ENCODE results near the gene DKK3.

The DKK3 gene

GRCh38 chr11:11992257-11993212, 15.9 kb downstream of the DKK3 start:
- H3K36me3 ChIP-seq (ENCODE audit: insufficient read depth, low read length), result no peaks in the 10 kb centered on the region
- H3K27me3 ChIP-seq (ENCODE audit: insufficient read depth, low read length, poor library complexity), result peaks cover 13% of the 10 kb centered on the region
- no peak for DNase-seq
- H2AFZ ChIP-seq (ENCODE audit: low read depth, low read length), result no peak overlapping the region
- ATAC-seq (ENCODE audit: insufficient read depth, low read depth), result no peak
- no peaks in the 10 kb centered on the region for H3K9me3 ChIP-seq (ENCODE audit: insufficient read depth, low read length, severe bottlenecking)
- no peaks in the 10 kb centered on the region for H3K4me1 ChIP-seq (ENCODE audit: insufficient read depth, low read length)
- TF ChIP-seq CTCF (IDR thresholded peaks at IDR 0.05; ENCODE audit: borderline replicate concordance, extremely low read depth, low read length, poor library complexity, severe bottlenecking) (no peak), EZH2 (IDR thresholded peaks at IDR 0.05; ENCODE audit: borderline replicate concordance, low read depth, low read length, severe bottlenecking) (no peak)
- H4K20me1 ChIP-seq (ENCODE audit: insufficient read depth, low read length), result no peaks in the 10 kb centered on the region
- no peak overlapping the region for H3K27ac ChIP-seq (ENCODE audit: low read length)
- H3K9ac ChIP-seq (ENCODE audit: low read depth, low read length), result no peak overlapping the region
- no peak overlapping the region for H3K4me3 ChIP-seq (ENCODE audit: low read depth in 1 of 2, low read length in 2 of 2)
- no peaks in the 10 kb centered on the region for H3K79me2 ChIP-seq (ENCODE audit: insufficient read depth, low read length)
- no peak overlapping the region for H3K4me2 ChIP-seq (ENCODE audit: insufficient read depth, low read length)

- no peak overlapping the region for H2AFZ ChIP-seq (ENCODE audit: low read depth, low read length)
- H3K4me2 ChIP-seq (ENCODE audit: insufficient read depth, low read length), result no peak overlapping the region
- H3K4me3 ChIP-seq (ENCODE audit: low read depth in 1 of 2, low read length in 2 of 2), result no peak overlapping the region
- H3K27ac ChIP-seq (ENCODE audit: low read length), result no peak overlapping the region
- ATAC-seq (ENCODE audit: insufficient read depth, low read depth) (no peak), DNase-seq (no peak)
- H3K9ac ChIP-seq (ENCODE audit: low read depth, low read length), result no peak overlapping the region
- no peaks in the 10 kb centered on the region for H4K20me1 ChIP-seq (ENCODE audit: insufficient read depth, low read length)
- no peaks in the 10 kb centered on the region for H3K36me3 ChIP-seq (ENCODE audit: insufficient read depth, low read length)
- TF ChIP-seq EZH2 (IDR thresholded peaks at IDR 0.05; ENCODE audit: borderline replicate concordance, low read depth, low read length, severe bottlenecking) (no peak), CTCF (IDR thresholded peaks at IDR 0.05; ENCODE audit: borderline replicate concordance, extremely low read depth, low read length, poor library complexity, severe bottlenecking) (no peak)
- peaks cover 10% of the 10 kb centered on the region for H3K27me3 ChIP-seq (ENCODE audit: insufficient read depth, low read length, poor library complexity)
- no peaks in the 10 kb centered on the region for H3K4me1 ChIP-seq (ENCODE audit: insufficient read depth, low read length)
- H3K79me2 ChIP-seq (ENCODE audit: insufficient read depth, low read length), result no peaks in the 10 kb centered on the region
- no peaks in the 10 kb centered on the region for H3K9me3 ChIP-seq (ENCODE audit: insufficient read depth, low read length, severe bottlenecking)
Measured at GRCh38 chr11:11989774-11990744, 18.4 kb downstream of the DKK3 start.

- H3K27ac ChIP-seq (ENCODE audit: low read length), result no peak overlapping the region
- H3K4me1 ChIP-seq (ENCODE audit: insufficient read depth, low read length), result no peaks in the 10 kb centered on the region
- H3K27me3 ChIP-seq (ENCODE audit: insufficient read depth, low read length, poor library complexity), result peaks cover 4% of the 10 kb centered on the region
- DNase-seq (no peak), ATAC-seq (ENCODE audit: insufficient read depth, low read depth) (no peak)
- no peak overlapping the region for H2AFZ ChIP-seq (ENCODE audit: low read depth, low read length)
- H3K9ac ChIP-seq (ENCODE audit: low read depth, low read length), result no peak overlapping the region
- no peak for TF ChIP-seq EZH2 (IDR thresholded peaks at IDR 0.05; ENCODE audit: borderline replicate concordance, low read depth, low read length, severe bottlenecking)
- TF ChIP-seq CTCF (IDR thresholded peaks at IDR 0.05; ENCODE audit: borderline replicate concordance, extremely low read depth, low read length, poor library complexity, severe bottlenecking), result no peak
- no peaks in the 10 kb centered on the region for H3K79me2 ChIP-seq (ENCODE audit: insufficient read depth, low read length)
- H3K9me3 ChIP-seq (ENCODE audit: insufficient read depth, low read length, severe bottlenecking), result no peaks in the 10 kb centered on the region
- no peak overlapping the region for H3K4me2 ChIP-seq (ENCODE audit: insufficient read depth, low read length)
- H3K4me3 ChIP-seq (ENCODE audit: low read depth in 1 of 2, low read length in 2 of 2), result no peak overlapping the region
- H3K36me3 ChIP-seq (ENCODE audit: insufficient read depth, low read length), result no peaks in the 10 kb centered on the region
- no peaks in the 10 kb centered on the region for H4K20me1 ChIP-seq (ENCODE audit: insufficient read depth, low read length)
Measured at GRCh38 chr11:11988681-11989261, 19.7 kb downstream of the DKK3 start.
